CD4-positive, alpha-beta T cell treated with Interleukin-6 at 100 ng/mL for 8 hours (primary cell): ENCODE measurements around the gene SPATA13.
"Not testable (repeated sequence)": the region's sequence is repeated elsewhere in the genome, so short reads cannot be mapped to it uniquely, and the experiment has no call there.

Experiments
- DNase-seq: peaks from one replicate; pipeline ENCODE4 v3.0.0-alpha.2; 2020; ENCODE audit warnings: mixed read lengths, low spot score

Gene SPATA13

GRCh38 chr13:24280720-24281119 lies 120.2 kb downstream of the SPATA13 start:
- no peak for DNase-seq

- DNase-seq, result no peak
Observed at GRCh38 chr13:24281188-24282008, 120.9 kb downstream of the SPATA13 start.

- DNase-seq, result no peak
Observed at GRCh38 chr13:24282256-24282655, 121.7 kb downstream of the SPATA13 start.

- DNase-seq, result no peak
Observed at GRCh38 chr13:24284889-24285565, 124.5 kb downstream of the SPATA13 start.

- DNase-seq, result no peak
Observed at GRCh38 chr13:24286624-24287023, 126.1 kb downstream of the SPATA13 start.

- no peak for DNase-seq
Observed at GRCh38 chr13:24287748-24288287, 127.3 kb downstream of the SPATA13 start.

GRCh38 chr13:24288870-24289269 lies 128.3 kb downstream of the SPATA13 start:
- no peak for DNase-seq

- no peak for DNase-seq
Observed at GRCh38 chr13:24290280-24290932, 129.9 kb downstream of the SPATA13 start.

GRCh38 chr13:24292481-24292880 lies 132.0 kb downstream of the SPATA13 start:
- no peak for DNase-seq

GRCh38 chr13:24293746-24294145 lies 133.2 kb downstream of the SPATA13 start:
- no peak for DNase-seq

- no peak for DNase-seq
Observed at GRCh38 chr13:24299488-24300114, 139.1 kb downstream of the SPATA13 start.

- no peak for DNase-seq
Observed at GRCh38 chr13:24301434-24301833, 140.9 kb downstream of the SPATA13 start.

- DNase-seq, result no peak
Observed at GRCh38 chr13:24301911-24302310, 141.4 kb downstream of the SPATA13 start.

- no peak for DNase-seq
Observed at GRCh38 chr13:24304620-24305019, 144.1 kb downstream of the SPATA13 start.

GRCh38 chr13:24306632-24307031 lies 146.1 kb downstream of the SPATA13 start:
- DNase-seq, result no peak

GRCh38 chr13:24307211-24308067 lies 146.9 kb downstream of the SPATA13 start:
- DNase-seq, result no peak

- no peak for DNase-seq
Observed at GRCh38 chr13:24308068-24308445, 147.5 kb downstream of the SPATA13 start.

- no peak for DNase-seq
Observed at GRCh38 chr13:24308488-24309020, 148.0 kb downstream of the SPATA13 start.

- not testable (repeated sequence) for DNase-seq
Observed at GRCh38 chr13:24309300-24309699, 148.8 kb downstream of the SPATA13 start, which contains the start of gene C1QTNF9. TSS of gene C1QTNF9 (plus strand) at chr13:24309580. CDS start at chr13:24316004, 6,424 bp downstream.

- no peak for DNase-seq
Observed at GRCh38 chr13:24313439-24313838, 152.9 kb downstream of the SPATA13 start.

- not testable (repeated sequence) for DNase-seq
Observed at GRCh38 chr13:24317835-24318234, 157.3 kb downstream of the SPATA13 start.
